Measurements from ENCODE around the gene SAFB2.

SAFB2 gene

DNA sequence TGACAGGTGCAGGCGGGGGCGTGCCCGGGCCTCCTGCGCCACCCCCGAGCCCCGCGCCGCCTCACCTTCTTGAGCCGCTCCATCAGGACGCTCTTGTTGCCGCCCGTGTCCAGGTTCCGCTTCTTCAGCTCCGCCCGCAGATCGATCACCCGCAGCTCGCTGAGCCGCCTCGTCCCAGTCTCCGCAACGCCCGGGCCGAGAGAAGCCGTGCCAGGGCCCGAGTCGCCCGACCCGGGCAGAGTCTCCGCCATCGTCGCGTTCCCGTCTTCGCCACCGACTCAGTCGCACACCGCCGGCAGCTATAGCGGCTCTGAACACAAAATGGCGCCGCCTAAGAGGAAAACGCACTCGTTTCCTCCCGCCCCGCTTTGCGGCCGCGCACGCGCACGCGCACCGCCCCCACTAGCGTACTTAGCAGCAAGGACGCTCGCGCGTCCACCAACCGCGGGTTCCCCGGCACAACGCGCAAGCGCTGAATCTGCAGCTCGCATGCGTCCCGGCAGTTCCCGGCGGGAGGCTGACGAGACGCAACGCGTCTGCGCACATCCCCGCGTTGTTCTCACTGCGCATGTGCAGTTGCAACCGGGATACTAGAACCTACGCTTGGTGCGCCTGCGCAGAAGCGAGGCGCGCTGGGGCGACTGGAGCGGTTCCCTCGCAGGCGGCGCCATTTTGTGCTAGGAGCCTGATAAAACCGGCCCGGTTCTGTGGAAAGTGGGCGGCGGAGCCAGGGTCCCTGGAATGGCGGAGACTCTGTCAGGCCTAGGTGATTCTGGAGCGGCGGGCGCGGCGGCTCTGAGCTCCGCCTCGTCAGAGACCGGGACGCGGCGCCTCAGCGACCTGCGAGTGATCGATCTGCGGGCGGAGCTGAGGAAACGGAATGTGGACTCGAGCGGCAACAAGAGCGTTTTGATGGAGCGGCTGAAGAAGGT, at the start of gene SAFB2, which contains the start of gene SAFB:
Gene SAFB2, minus strand, starts transcription at position 312 of the 932 bp plus-strand sequence. Its CDS starts 61 bp downstream, at position 251.
Gene SAFB, plus strand, starts transcription at position 619 of the 932 bp plus-strand sequence. Its CDS starts 123 bp downstream, at position 742.
- peak within 1 kb of the TSS; percentile 99 for H3K4me3 ChIP-seq (ENCODE audit: low read depth, low read length)
- TF ChIP-seq, protein P1, sequence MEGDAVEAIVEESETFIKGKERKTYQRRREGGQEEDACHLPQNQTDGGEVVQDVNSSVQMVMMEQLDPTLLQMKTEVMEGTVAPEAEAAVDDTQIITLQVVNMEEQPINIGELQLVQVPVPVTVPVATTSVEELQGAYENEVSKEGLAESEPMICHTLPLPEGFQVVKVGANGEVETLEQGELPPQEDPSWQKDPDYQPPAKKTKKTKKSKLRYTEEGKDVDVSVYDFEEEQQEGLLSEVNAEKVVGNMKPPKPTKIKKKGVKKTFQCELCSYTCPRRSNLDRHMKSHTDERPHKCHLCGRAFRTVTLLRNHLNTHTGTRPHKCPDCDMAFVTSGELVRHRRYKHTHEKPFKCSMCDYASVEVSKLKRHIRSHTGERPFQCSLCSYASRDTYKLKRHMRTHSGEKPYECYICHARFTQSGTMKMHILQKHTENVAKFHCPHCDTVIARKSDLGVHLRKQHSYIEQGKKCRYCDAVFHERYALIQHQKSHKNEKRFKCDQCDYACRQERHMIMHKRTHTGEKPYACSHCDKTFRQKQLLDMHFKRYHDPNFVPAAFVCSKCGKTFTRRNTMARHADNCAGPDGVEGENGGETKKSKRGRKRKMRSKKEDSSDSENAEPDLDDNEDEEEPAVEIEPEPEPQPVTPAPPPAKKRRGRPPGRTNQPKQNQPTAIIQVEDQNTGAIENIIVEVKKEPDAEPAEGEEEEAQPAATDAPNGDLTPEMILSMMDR (IDR thresholded peaks at IDR 0.05; ENCODE audit: low read depth, low read length), result no peak
- in situ Hi-C loops (cut with HindIII; ENCODE audit: low sequenced_read_pairs), result no loop called here
- DNase-seq (ENCODE audit: low read depth, low spot score), result peak; percentile 100

DNA sequence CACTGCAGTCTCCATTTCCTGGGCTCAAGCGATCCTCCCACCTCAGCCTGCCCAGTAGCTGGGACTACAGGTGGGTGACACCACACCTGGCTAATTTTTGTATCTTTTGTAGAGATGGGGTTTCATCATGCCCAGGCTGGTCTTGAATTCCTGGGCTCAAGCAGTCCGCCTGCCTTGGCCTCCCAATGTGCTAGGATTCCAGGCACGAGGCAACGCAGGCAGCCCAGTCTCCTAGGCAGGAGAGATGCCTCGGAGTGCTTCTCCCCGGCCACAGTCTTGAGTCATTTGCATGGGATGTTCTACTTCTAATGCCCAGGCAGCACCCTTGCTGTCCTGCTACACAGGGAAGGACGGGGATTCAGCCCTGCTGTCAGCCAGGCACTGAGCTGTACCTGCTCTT, 49.0 kb upstream of the SAFB2 start:
- in situ Hi-C loops (cut with HindIII; ENCODE audit: low sequenced_read_pairs), result no loop called here
- H3K4me3 ChIP-seq (ENCODE audit: low read depth, low read length), result no peak overlapping the region
- TF ChIP-seq, protein P1 (IDR thresholded peaks at IDR 0.05; ENCODE audit: low read depth, low read length), result no peak
- DNase-seq (ENCODE audit: low read depth, low spot score), result no peak

DNA sequence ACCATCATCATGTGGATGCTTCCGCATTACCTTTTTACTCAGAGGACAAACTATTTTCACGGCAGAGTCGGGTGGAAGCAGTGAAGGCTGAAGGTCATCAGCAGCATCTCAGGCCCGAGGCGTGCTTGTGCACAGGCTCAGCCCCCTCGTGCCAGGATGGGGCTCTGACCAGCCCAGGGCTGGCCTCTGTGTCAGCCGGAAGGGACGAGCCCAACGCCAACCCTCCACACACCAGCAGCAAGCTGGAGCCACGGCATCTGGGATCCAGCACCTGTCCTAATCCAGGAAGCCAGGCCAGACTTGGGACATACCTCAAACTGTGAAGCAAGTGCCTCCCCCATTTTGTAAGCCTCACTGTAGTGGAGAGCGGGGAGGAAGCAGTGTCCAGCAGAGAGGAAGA, 46.6 kb upstream of the SAFB2 start:
- in situ Hi-C loops (cut with HindIII; ENCODE audit: low sequenced_read_pairs), result no loop called here
- TF ChIP-seq, protein P1 (IDR thresholded peaks at IDR 0.05; ENCODE audit: low read depth, low read length), result no peak
- DNase-seq (ENCODE audit: low read depth, low spot score), result no peak
- H3K4me3 ChIP-seq (ENCODE audit: low read depth, low read length), result no peak overlapping the region

DNA sequence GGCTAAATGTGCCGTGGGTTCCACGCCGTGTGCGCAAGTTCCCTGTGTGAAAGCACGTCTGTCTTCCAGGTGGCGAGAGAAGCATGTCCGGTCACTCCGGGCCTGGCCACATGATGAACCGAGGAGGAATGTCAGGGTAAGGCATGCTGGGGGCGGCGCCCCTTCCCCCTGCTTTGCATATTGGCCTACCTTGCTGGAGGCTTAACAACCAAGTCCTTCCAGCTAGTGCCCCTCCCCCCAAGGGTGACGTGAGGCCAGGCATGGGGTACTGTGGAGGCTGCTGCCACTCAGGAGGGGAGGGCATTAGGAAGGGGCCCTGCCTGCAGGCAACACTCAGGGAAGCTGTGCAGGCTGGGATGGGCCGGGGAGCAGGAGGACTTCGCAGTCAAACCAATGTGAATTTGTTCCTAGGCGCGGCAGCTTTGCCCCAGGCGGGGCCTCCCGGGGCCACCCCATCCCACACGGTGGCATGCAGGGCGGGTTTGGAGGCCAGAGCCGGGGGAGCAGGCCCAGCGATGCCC, 45.2 kb upstream of the SAFB2 start:
- DNase-seq (ENCODE audit: low read depth, low spot score), result no peak
- TF ChIP-seq, protein P1 (IDR thresholded peaks at IDR 0.05; ENCODE audit: low read depth, low read length), result no peak
- in situ Hi-C loops (cut with HindIII; ENCODE audit: low sequenced_read_pairs), result no loop called here
- H3K4me3 ChIP-seq (ENCODE audit: low read depth, low read length), result no peak overlapping the region

DNA sequence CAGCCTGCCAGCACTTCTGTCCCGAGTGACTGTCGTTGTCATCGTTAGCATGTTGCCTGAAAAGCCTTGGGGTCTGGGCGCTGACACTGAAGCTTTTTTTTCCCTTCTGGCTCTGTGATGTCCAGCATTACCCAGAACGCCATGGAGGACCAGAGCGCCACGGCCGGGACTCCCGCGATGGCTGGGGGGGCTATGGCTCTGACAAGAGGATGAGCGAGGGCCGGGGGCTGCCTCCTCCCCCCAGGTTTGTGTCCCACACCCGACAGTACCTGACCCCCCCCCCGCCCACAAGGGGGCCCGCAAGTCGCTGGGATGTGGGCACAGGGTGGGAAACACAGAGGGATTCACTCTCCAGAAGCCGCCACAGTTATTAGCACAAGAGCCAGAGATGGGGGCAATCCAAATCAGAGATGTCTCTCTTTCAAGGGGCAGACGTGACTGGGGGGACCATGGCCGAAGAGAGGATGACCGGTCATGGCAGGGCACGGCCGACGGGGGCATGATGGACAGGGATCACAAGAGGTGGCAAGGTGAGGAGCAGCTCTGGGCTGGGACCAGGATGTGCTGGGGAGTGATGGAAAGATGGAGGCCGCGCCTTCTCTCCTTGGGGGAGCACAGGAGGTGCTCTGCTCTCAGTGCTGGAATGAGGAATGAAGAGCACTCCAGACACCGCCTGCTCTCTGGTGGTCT, 44.5 kb upstream of the SAFB2 start:
- TF ChIP-seq, protein P1 (IDR thresholded peaks at IDR 0.05; ENCODE audit: low read depth, low read length), result no peak
- no peak overlapping the region for H3K4me3 ChIP-seq (ENCODE audit: low read depth, low read length)
- in situ Hi-C loops (cut with HindIII; ENCODE audit: low sequenced_read_pairs), result no loop called here
- no peak for DNase-seq (ENCODE audit: low read depth, low spot score)

DNA sequence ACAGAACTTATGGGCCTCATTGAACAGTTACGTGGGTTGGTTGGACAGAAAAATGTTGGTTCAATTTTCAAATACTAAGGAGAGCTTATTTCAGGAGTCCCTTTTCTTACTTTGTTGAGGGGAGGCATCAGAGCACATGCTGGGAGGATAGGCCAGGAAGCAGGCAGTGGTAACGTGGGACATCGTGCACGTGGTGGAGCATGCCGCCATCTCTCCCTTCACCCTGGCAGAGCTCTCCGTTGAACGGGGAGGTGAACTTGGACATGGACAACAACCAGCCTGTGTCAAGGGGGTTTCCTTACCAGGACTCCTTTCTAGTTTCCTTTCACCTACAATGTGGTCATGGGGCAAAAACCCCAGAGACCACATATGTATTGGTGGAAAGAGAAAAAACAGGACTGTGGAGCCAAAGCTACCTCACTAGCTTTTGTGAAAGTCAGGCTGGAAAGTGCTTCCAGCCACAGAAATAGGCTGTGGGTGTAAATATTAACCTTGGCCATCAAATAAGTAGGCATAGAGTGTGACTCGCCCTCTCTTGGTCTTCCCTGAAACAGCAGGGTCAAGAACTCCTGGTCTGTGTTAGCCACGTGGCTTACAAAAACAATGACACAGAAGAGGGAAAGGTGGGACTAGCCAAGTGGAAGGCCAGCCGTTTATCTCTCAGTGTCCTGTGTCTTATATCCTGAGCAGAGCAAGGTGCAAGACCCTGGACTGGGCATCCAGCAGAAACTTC, 43.4 kb upstream of the SAFB2 start:
- in situ Hi-C loops (cut with HindIII; ENCODE audit: low sequenced_read_pairs), result no loop called here
- DNase-seq (ENCODE audit: low read depth, low spot score), result peak; percentile 65
- no peak overlapping the region for H3K4me3 ChIP-seq (ENCODE audit: low read depth, low read length)
- TF ChIP-seq, protein P1 (IDR thresholded peaks at IDR 0.05; ENCODE audit: low read depth, low read length), result peak; percentile 28

All from astrocyte of the spinal cord (primary cell).